OCI-LY1 (cell line): ENCODE data around the gene SORBS2.

Experiments
- H2AFZ ChIP-seq: fragments of 200-600 bp; sonication (generic), shearing (Covaris generic); 2 replicates; pipeline ENCODE4 v1.6.0; 2014; ENCODE audit warnings: antibody characterized with exemption, mild to moderate bottlenecking, low read length
- H3F3A ChIP-seq: fragments of 200-600 bp; sonication (generic), shearing (Covaris generic); 2 replicates; pipeline ENCODE4 v1.6.0; 2014; ENCODE audit warnings: mild to moderate bottlenecking, antibody characterized with exemption, low read length, moderate library complexity; ENCODE audit not compliant: insufficient read depth
- H3K27ac ChIP-seq: fragments of 200-600 bp; sonication (generic); 2 replicates; pipeline ENCODE4 v1.5.1; 2014; ENCODE audit warnings: low read length, mixed run types, mild to moderate bottlenecking, low read depth; ENCODE audit not compliant: poor library complexity, severe bottlenecking
- H3K27me3 ChIP-seq: fragments of 200-600 bp; sonication (generic); 2 replicates; pipeline ENCODE4 v1.6.0; 2014; ENCODE audit warnings: antibody characterized with exemption, mild to moderate bottlenecking, low read length, moderate library complexity; ENCODE audit not compliant: insufficient read depth
- H3K36me3 ChIP-seq: fragments of 200-600 bp; sonication (generic); 2 replicates; pipeline ENCODE4 v1.6.1; 2014; ENCODE audit warnings: mild to moderate bottlenecking, antibody characterized with exemption, low read length, moderate library complexity, mixed read lengths; ENCODE audit not compliant: insufficient read depth
- H3K4me1 ChIP-seq: fragments of 200-600 bp; sonication (generic); 2 replicates; pipeline ENCODE4 v1.5.1; 2014; ENCODE audit warnings: mild to moderate bottlenecking, low read length, moderate library complexity; ENCODE audit not compliant: insufficient read depth, severe bottlenecking
- H3K4me2 ChIP-seq: fragments of 200-600 bp; sonication (generic), shearing (Covaris generic); 2 replicates; pipeline ENCODE4 v1.6.1; 2014; ENCODE audit warnings: low read length
- H3K4me3 ChIP-seq: fragments of 200-600 bp; sonication (generic); 2 replicates; pipeline ENCODE4 v1.5.1; 2014; ENCODE audit warnings: low read length, low read depth, mild to moderate bottlenecking, mixed read lengths; ENCODE audit not compliant: poor library complexity, severe bottlenecking
- H3K79me2 ChIP-seq: fragments of 200-600 bp; shearing (Covaris generic); 2 replicates; pipeline ENCODE4 v1.6.1; 2016; ENCODE audit warnings: mixed run types, low read length, mixed read lengths; ENCODE audit not compliant: insufficient read depth
- H3K9ac ChIP-seq: fragments of 200-600 bp; sonication (generic), shearing (Covaris generic); 2 replicates; pipeline ENCODE4 v1.6.1; 2014; ENCODE audit warnings: mild to moderate bottlenecking, low read length, mixed read lengths
- H3K9me2 ChIP-seq: fragments of 200-600 bp; sonication (generic), shearing (Covaris generic); 2 replicates; pipeline ENCODE4 v1.6.1; 2014; ENCODE audit warnings: low read depth, mild to moderate bottlenecking, low read length, mixed read lengths
- H3K9me3 ChIP-seq: fragments of 200-600 bp; shearing (Covaris generic); 2 replicates; pipeline ENCODE4 v1.6.1; 2014; ENCODE audit warnings: low read length, mixed read lengths
- H4K20me1 ChIP-seq: fragments of 200-600 bp; sonication (generic), shearing (Covaris generic); 2 replicates; pipeline ENCODE4 v1.6.0; 2016; ENCODE audit warnings: mild to moderate bottlenecking, low read length; ENCODE audit not compliant: insufficient read depth
- EZH2 ChIP-seq: fragments of 200-600 bp; sonication (generic), shearing (Covaris generic); IDR thresholded peaks from 2 replicates; pipeline ENCODE4 v1.8.0; 2017; ENCODE audit warnings: borderline replicate concordance, mixed run types, mild to moderate bottlenecking, antibody characterized with exemption, low read length, moderate library complexity, mixed read lengths
- TF ChIP-seq, protein P1 (sequence below): fragments of 200-600 bp; sonication (generic), shearing (Covaris generic); IDR thresholded peaks from 2 replicates; pipeline ENCODE4 v1.5.1; 2017; ENCODE audit warnings: mild to moderate bottlenecking, antibody characterized with exemption, low read length, moderate library complexity, mixed read lengths

SORBS2 gene

GRCh38 chr4:185744946-185745345 is 67.0 kb downstream of the SORBS2 start:
- H4K20me1 ChIP-seq, result no peaks in the 10 kb centered on the region
- no peak overlapping the region for H3K4me3 ChIP-seq
- TF ChIP-seq EZH2, result no peak
- TF ChIP-seq, protein P1, sequence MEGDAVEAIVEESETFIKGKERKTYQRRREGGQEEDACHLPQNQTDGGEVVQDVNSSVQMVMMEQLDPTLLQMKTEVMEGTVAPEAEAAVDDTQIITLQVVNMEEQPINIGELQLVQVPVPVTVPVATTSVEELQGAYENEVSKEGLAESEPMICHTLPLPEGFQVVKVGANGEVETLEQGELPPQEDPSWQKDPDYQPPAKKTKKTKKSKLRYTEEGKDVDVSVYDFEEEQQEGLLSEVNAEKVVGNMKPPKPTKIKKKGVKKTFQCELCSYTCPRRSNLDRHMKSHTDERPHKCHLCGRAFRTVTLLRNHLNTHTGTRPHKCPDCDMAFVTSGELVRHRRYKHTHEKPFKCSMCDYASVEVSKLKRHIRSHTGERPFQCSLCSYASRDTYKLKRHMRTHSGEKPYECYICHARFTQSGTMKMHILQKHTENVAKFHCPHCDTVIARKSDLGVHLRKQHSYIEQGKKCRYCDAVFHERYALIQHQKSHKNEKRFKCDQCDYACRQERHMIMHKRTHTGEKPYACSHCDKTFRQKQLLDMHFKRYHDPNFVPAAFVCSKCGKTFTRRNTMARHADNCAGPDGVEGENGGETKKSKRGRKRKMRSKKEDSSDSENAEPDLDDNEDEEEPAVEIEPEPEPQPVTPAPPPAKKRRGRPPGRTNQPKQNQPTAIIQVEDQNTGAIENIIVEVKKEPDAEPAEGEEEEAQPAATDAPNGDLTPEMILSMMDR, result no peak
- no peak overlapping the region for H2AFZ ChIP-seq
- no peaks in the 10 kb centered on the region for H3K79me2 ChIP-seq
- H3K27ac ChIP-seq, result no peak overlapping the region
- no peaks in the 10 kb centered on the region for H3F3A ChIP-seq
- H3K9ac ChIP-seq, result no peak overlapping the region
- H3K27me3 ChIP-seq, result no peaks in the 10 kb centered on the region
- H3K4me2 ChIP-seq, result no peak overlapping the region
- H3K4me1 ChIP-seq, result peaks cover 29% of the 10 kb centered on the region
- H3K9me3 ChIP-seq, result no peaks in the 10 kb centered on the region
- H3K9me2 ChIP-seq, result no peaks in the 10 kb centered on the region
- H3K36me3 ChIP-seq, result peaks cover 17% of the 10 kb centered on the region

DNA sequence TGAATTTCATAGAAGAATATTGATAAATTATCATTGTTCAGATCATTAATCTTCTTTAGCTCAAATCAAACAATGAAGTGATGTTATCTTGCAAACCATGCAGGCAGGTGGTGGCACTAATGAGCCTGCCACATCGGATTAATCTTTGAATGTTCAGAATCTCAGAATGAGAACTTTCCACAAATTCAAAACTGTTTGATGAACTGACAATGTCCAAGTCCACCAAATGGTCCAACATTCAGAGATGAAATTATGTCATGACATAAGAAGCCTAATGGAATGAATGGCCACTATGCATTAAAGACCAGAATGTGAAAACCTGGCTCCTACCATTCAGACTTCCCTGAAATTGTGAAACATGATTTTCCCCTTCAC is 67.5 kb downstream of the SORBS2 start:
- H3K27ac ChIP-seq, result no peak overlapping the region
- no peak overlapping the region for H2AFZ ChIP-seq
- H3K9me2 ChIP-seq, result no peaks in the 10 kb centered on the region
- H3F3A ChIP-seq, result no peaks in the 10 kb centered on the region
- no peaks in the 10 kb centered on the region for H3K79me2 ChIP-seq
- H3K9me3 ChIP-seq, result no peaks in the 10 kb centered on the region
- H3K4me3 ChIP-seq, result no peak overlapping the region
- no peak overlapping the region for H3K4me2 ChIP-seq
- H3K9ac ChIP-seq, result no peak overlapping the region
- H3K27me3 ChIP-seq, result no peaks in the 10 kb centered on the region
- H4K20me1 ChIP-seq, result no peaks in the 10 kb centered on the region
- H3K36me3 ChIP-seq, result peaks cover 17% of the 10 kb centered on the region
- TF ChIP-seq, protein P1, result no peak
- no peak for TF ChIP-seq EZH2
- H3K4me1 ChIP-seq, result peaks cover 33% of the 10 kb centered on the region

GRCh38 chr4:185743722-185744487 is 68.1 kb downstream of the SORBS2 start:
- no peak overlapping the region for H3K9ac ChIP-seq
- no peak overlapping the region for H3K4me3 ChIP-seq
- no peaks in the 10 kb centered on the region for H3K9me2 ChIP-seq
- no peaks in the 10 kb centered on the region for H4K20me1 ChIP-seq
- TF ChIP-seq EZH2, result no peak
- TF ChIP-seq, protein P1, result no peak
- H3K36me3 ChIP-seq, result peaks cover 11% of the 10 kb centered on the region
- H3K4me1 ChIP-seq, result peaks cover 33% of the 10 kb centered on the region
- H3F3A ChIP-seq, result no peaks in the 10 kb centered on the region
- no peak overlapping the region for H2AFZ ChIP-seq
- H3K27me3 ChIP-seq, result no peaks in the 10 kb centered on the region
- no peak overlapping the region for H3K4me2 ChIP-seq
- no peak overlapping the region for H3K27ac ChIP-seq
- no peaks in the 10 kb centered on the region for H3K79me2 ChIP-seq
- no peaks in the 10 kb centered on the region for H3K9me3 ChIP-seq
